ENCODE data around the gene PAPOLG. TPM values are rescaled to one million over a fixed set of nuclear protein-coding genes. Genes with fewer than 3 reads are reported as not detected.
"Not testable (repeated sequence)": the region's sequence is repeated elsewhere in the genome, so short reads cannot be mapped to it uniquely, and the experiment has no call there.

The PAPOLG gene
- total and polyA plus RNA-seq, 4 donors = 5.9 to 26.2 (median 6.9) TPM

DNA sequence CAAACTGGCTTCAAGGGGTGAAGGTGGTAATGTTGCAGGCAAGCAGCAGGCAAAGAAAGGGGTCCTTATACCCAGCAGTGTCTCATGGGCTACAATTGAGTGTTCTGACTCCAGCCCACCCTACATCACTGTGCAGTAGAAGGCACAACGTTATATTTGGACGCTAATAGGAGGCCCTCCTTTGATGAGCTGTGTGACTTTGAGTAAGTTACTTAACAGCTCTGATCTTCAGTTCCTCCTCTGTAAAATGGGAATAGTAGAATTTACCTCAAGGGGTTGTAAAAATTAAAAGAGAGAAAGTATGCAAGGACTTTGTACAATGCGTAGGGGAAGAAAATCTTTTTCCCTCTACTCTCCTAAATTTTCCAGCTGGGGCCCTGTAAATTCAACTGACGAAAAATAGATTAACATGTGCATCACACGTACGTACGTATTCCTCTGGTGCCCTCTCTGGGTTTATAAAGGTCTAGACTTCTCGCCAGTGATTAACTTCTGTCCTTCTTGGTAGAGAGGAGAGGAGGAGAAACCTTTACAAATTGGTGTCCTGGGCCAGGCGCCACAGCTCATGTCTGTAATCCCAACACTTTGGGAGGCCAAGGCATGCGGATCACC lies 67.7 kb downstream of the PAPOLG start:
- H3K4me3 ChIP-seq = no peak overlapping the region
- H3K27ac ChIP-seq (ENCODE audit: low read depth in 1 of 2, low read length in 1 of 2) = no peak overlapping the region
- no peaks in the 10 kb centered on the region for H3K27me3 ChIP-seq (ENCODE audit: control insufficient read depth in 3 of 3, insufficient read depth in 3 of 3, low read length in 2 of 3)
- no peak overlapping the region for H3K9ac ChIP-seq (ENCODE audit: insufficient read depth in 1 of 2, low read length in 2 of 2)
- no peaks in the 10 kb centered on the region for H3K9me3 ChIP-seq (ENCODE audit: control insufficient read depth in 4 of 4, insufficient read depth in 3 of 4, low read length in 3 of 4)
- no peaks in the 10 kb centered on the region for H3K4me1 ChIP-seq (ENCODE audit: control insufficient read depth in 5 of 5, insufficient read depth in 5 of 5, low read length in 5 of 5)
- TF ChIP-seq, protein P1, sequence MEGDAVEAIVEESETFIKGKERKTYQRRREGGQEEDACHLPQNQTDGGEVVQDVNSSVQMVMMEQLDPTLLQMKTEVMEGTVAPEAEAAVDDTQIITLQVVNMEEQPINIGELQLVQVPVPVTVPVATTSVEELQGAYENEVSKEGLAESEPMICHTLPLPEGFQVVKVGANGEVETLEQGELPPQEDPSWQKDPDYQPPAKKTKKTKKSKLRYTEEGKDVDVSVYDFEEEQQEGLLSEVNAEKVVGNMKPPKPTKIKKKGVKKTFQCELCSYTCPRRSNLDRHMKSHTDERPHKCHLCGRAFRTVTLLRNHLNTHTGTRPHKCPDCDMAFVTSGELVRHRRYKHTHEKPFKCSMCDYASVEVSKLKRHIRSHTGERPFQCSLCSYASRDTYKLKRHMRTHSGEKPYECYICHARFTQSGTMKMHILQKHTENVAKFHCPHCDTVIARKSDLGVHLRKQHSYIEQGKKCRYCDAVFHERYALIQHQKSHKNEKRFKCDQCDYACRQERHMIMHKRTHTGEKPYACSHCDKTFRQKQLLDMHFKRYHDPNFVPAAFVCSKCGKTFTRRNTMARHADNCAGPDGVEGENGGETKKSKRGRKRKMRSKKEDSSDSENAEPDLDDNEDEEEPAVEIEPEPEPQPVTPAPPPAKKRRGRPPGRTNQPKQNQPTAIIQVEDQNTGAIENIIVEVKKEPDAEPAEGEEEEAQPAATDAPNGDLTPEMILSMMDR (IDR thresholded peaks at IDR 0.05; ENCODE audit: control extremely low read depth, extremely low read depth) = no peak
- no peaks in the 10 kb centered on the region for H3K36me3 ChIP-seq (ENCODE audit: control insufficient read depth in 4 of 4, insufficient read depth in 4 of 4, low read length in 4 of 4)
- DNase-seq (no peak), ATAC-seq (ENCODE audit: insufficient read depth, low FRiP score) (no peak)
- 90 to 96% methylated on average over 10 of the region's 10 CpGs for WGBS, 2 donors

DNA sequence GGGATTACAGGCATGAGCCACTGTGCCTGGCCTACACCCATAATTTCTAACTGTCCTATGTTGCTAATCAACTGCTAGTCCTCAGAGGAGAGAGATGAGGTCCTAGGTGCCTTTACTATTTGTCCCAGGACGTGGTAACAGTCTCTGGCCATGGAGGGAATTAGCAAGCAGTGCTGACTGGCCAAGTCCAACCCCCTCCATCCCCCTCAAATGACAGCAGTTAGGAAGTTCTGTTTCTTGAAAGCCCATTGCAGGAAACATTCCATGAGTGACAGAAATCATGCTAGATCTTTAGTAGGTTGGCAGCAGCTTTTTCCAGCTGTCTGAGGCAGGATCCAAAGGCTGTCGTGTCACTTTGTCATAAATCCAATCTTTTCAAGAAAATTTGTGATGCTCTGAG lies 69.6 kb downstream of the PAPOLG start:
- H3K36me3 ChIP-seq (ENCODE audit: control insufficient read depth in 4 of 4, insufficient read depth in 4 of 4, low read length in 4 of 4) = no peaks in the 10 kb centered on the region
- TF ChIP-seq, protein P1 (IDR thresholded peaks at IDR 0.05; ENCODE audit: control extremely low read depth, extremely low read depth) = no peak
- H3K27ac ChIP-seq (ENCODE audit: low read depth in 1 of 2, low read length in 1 of 2) = no peak overlapping the region
- H3K9me3 ChIP-seq (ENCODE audit: control insufficient read depth in 4 of 4, insufficient read depth in 3 of 4, low read length in 3 of 4) = no peaks in the 10 kb centered on the region
- no peaks in the 10 kb centered on the region for H3K4me1 ChIP-seq (ENCODE audit: control insufficient read depth in 5 of 5, insufficient read depth in 5 of 5, low read length in 5 of 5)
- no peak overlapping the region for H3K4me3 ChIP-seq
- no peak for DNase-seq
- no peak overlapping the region for H3K9ac ChIP-seq (ENCODE audit: insufficient read depth in 1 of 2, low read length in 2 of 2)
- 73 to 78% methylated on average over 2 of the region's 2 CpGs for WGBS, 2 donors
- H3K27me3 ChIP-seq (ENCODE audit: control insufficient read depth in 3 of 3, insufficient read depth in 3 of 3, low read length in 2 of 3) = no peaks in the 10 kb centered on the region
- ATAC-seq (ENCODE audit: insufficient read depth, low FRiP score) = no peak

DNA sequence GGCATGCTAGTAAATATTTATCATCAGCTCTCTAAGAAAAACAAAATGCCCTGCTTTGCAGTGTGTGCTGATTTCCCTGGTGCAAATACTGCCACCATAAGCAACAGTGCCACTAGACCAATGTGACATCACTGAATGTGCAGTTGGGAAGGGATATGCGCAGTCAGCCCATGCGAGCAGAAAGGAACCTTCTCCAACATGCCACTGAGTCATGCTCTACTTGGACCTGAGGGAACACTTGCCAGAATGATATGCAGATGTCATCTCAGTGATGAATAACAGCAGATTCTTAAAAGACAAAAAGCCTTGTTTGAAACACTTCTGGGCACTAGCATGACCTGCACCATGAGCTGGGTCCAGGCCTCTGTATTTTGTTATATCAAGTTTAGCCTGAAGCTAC lies 70.0 kb downstream of the PAPOLG start:
- H3K9me3 ChIP-seq (ENCODE audit: control insufficient read depth in 4 of 4, insufficient read depth in 3 of 4, low read length in 3 of 4) = no peaks in the 10 kb centered on the region
- TF ChIP-seq, protein P1 (IDR thresholded peaks at IDR 0.05; ENCODE audit: control extremely low read depth, extremely low read depth) = no peak

DNA sequence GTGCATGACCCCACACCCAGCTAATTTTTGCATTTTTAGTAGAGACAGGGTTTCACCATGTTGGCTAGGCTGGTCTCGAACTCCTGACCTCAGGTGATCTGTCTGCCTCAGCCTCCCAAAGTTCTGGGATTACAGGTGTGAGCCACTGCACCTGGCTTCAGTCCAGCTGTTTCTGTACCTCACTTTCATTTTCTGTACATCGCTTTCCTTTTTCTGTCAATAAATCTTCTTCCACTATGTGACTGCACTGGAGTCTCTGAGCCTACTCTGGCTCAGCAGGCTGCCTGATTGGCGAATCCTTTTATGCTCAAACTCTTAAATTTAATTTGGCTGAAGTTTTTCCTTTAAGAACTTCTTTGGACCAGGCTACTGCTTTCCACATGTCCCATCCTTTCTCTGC lies 70.8 kb downstream of the PAPOLG start:
- 82 to 91% methylated on average over 3 of the region's 3 CpGs for WGBS, 2 donors
- not testable (repeated sequence) for H3K9ac ChIP-seq (ENCODE audit: insufficient read depth in 1 of 2, low read length in 2 of 2); H3K4me3 ChIP-seq; ATAC-seq (ENCODE audit: insufficient read depth, low FRiP score); H3K27ac ChIP-seq (ENCODE audit: low read depth in 1 of 2, low read length in 1 of 2); DNase-seq; H3K9me3 ChIP-seq (ENCODE audit: control insufficient read depth in 4 of 4, insufficient read depth in 3 of 4, low read length in 3 of 4); H3K36me3 ChIP-seq (ENCODE audit: control insufficient read depth in 4 of 4, insufficient read depth in 4 of 4, low read length in 4 of 4); H3K4me1 ChIP-seq (ENCODE audit: control insufficient read depth in 5 of 5, insufficient read depth in 5 of 5, low read length in 5 of 5); H3K27me3 ChIP-seq (ENCODE audit: control insufficient read depth in 3 of 3, insufficient read depth in 3 of 3, low read length in 2 of 3)

More for the DNA sequence above, 70.0 kb downstream of the PAPOLG start:
- Histone ChIP-seq H3K27me3 (ENCODE audit: control insufficient read depth in 3 of 3, insufficient read depth in 3 of 3, low read length in 2 of 3) (no peaks in the 10 kb centered on the region), H3K4me3 (no peak overlapping the region), H3K9ac (ENCODE audit: insufficient read depth in 1 of 2, low read length in 2 of 2) (no peak overlapping the region), H3K4me1 (ENCODE audit: control insufficient read depth in 5 of 5, insufficient read depth in 5 of 5, low read length in 5 of 5) (no peaks in the 10 kb centered on the region), H3K36me3 (ENCODE audit: control insufficient read depth in 4 of 4, insufficient read depth in 4 of 4, low read length in 4 of 4) (no peaks in the 10 kb centered on the region), H3K27ac (ENCODE audit: low read depth in 1 of 2, low read length in 1 of 2) (no peak overlapping the region)
- ATAC-seq (ENCODE audit: insufficient read depth, low FRiP score) (no peak), DNase-seq (no peak)
- WGBS, 2 donors = 90% methylated on average over 2 of the region's 2 CpGs
